GM12878 (cell line): ENCODE measurements around the gene LRP1. TPM values are rescaled to one million over a fixed set of nuclear protein-coding genes. Genes with fewer than 3 reads are reported as not detected.

Experiments
- CEBPZ ChIP-seq: fragments of 150-350 bp; IDR thresholded peaks from 2 replicates; pipeline ENCODE4 v1.6.1; 2016; ENCODE audit warnings: low read depth, low read length
- E2F8 ChIP-seq: fragments of 450-650 bp; IDR thresholded peaks from 2 replicates; pipeline ENCODE4 v1.6.1; 2018; ENCODE audit warnings: mild to moderate bottlenecking, low read depth, moderate library complexity; ENCODE audit not compliant: partially characterized antibody
- FOXK2 ChIP-seq: fragments of 450-650 bp; IDR thresholded peaks from 2 replicates; pipeline ENCODE4 v1.6.1; 2017; ENCODE audit warnings: mild to moderate bottlenecking, moderate library complexity
- IKZF2 ChIP-seq, 2 experiments: fragments of 450-650 bp; IDR thresholded peaks; 2 replicates each; pipeline ENCODE4 v1.6.1; 2017; ENCODE audit warnings: mild to moderate bottlenecking in 2 of 2, moderate library complexity in 2 of 2
- JUND ChIP-seq: IDR thresholded peaks from 2 replicates; pipeline ENCODE4 v1.6.1; 2012; ENCODE audit warnings: low read depth, mild to moderate bottlenecking, low read length, improper control_type of control experiment, moderate library complexity
- NRF1 ChIP-seq: conservative IDR thresholded peaks from 2 replicates; pipeline ENCODE4 v1.6.1; 2011; ENCODE audit warnings: mild to moderate bottlenecking, low read depth, low read length, improper control_type of control experiment
- RAD21 ChIP-seq: IDR thresholded peaks from 2 replicates; pipeline ENCODE4 v1.6.1; 2011; ENCODE audit warnings: mild to moderate bottlenecking, low read depth, low read length, moderate library complexity; ENCODE audit not compliant: insufficient read depth
- SMC3 ChIP-seq: IDR thresholded peaks from 2 replicates; pipeline ENCODE4 v1.6.1; 2011; ENCODE audit warnings: low read length, improper control_type of control experiment, borderline replicate concordance
- ZBTB33 ChIP-seq: fragments of 450-650 bp; IDR thresholded peaks from 2 replicates; pipeline ENCODE4 v1.6.1; 2017; ENCODE audit warnings: mild to moderate bottlenecking
- ZNF592 ChIP-seq: fragments of 450-650 bp; IDR thresholded peaks from 2 replicates; pipeline ENCODE4 v1.6.1; 2017; ENCODE audit warnings: mild to moderate bottlenecking, moderate library complexity
- ZNF622 ChIP-seq: fragments of 450-650 bp; IDR thresholded peaks from 2 replicates; pipeline ENCODE4 v1.6.1; 2017; ENCODE audit warnings: mild to moderate bottlenecking, inconsistent platforms
- ZZZ3 ChIP-seq: IDR thresholded peaks from 2 replicates; pipeline ENCODE4 v1.6.1; 2011; ENCODE audit warnings: low read depth; ENCODE audit not compliant: control insufficient read depth, insufficient read length
- polyA plus RNA-seq, 11 experiments: library from polyadenylated mRNA; depleted of rRNA in 4 of 11; unstranded in 6 of 11; stranded (reverse) in 5 of 11; fragments of >200 nt; fragmentation: Nextera tagmentation in 4 of 11; fragmentation: Illumina TruSeq in 1 of 11; extraction: Ambion mirVana in 4 of 11; extraction: Trizol in 1 of 11; gene quantifications; 1 replicate in 1 of 11; 2 replicates in 10 of 11; pipeline versions ENCODE4 v1.2.1 to v1.2.3, GENCODE V29; 2011 to 2016; ENCODE audit warnings: inconsistent platforms in 2 of 11, missing spikeins in 2 of 11, low read depth in 1 of 11
- total RNA-seq, 4 experiments: library from RNA; depleted of rRNA in 3 of 4; stranded (reverse); fragments of >200 nt in 3 of 4; fragmentation: Illumina TruSeq in 1 of 4; extraction: Trizol in 1 of 4; gene quantifications; 2 replicates each; pipeline versions ENCODE4 v1.2.1 to v1.2.3, GENCODE V29; 2013 to 2021

LRP1 gene
- total and polyA plus RNA-seq, 10 of the 15 experiments (the other 5 are each of a cell fraction or from before 2014, with no cell fraction given) = under 0.01 to 1.1 (median 0.20) TPM; not detected in 2

- no peak for TF ChIP-seq CEBPZ
- no peak for TF ChIP-seq FOXK2
- no peak for TF ChIP-seq ZBTB33
- TF ChIP-seq E2F8 = no peak
- TF ChIP-seq ZZZ3 = no peak
- no peak for TF ChIP-seq RAD21
- no peak for TF ChIP-seq SMC3
- no peak for TF ChIP-seq NRF1
- no peak; a peak in 1 of 4 replicates for TF ChIP-seq IKZF2 (IDR thresholded peaks at IDR 0.05)
- TF ChIP-seq ZNF592 = no peak
- TF ChIP-seq ZNF622 = no peak
- TF ChIP-seq JUND = no peak
Measured at GRCh38 chr12:57240066-57240921, 112.0 kb downstream of the LRP1 start (continued).
